Measurements from ENCODE around the gene TBC1D5. TPM values are rescaled to one million over a fixed set of nuclear protein-coding genes. Genes with fewer than 3 reads are reported as not detected.
A peak's percentile ranks its signal among the peaks of the same experiment; 100 is the strongest.

TBC1D5 gene
- total RNA-seq, 3 donors from 2014 or later, result 33.1 to 56.1 (median 44.1) TPM

DNA sequence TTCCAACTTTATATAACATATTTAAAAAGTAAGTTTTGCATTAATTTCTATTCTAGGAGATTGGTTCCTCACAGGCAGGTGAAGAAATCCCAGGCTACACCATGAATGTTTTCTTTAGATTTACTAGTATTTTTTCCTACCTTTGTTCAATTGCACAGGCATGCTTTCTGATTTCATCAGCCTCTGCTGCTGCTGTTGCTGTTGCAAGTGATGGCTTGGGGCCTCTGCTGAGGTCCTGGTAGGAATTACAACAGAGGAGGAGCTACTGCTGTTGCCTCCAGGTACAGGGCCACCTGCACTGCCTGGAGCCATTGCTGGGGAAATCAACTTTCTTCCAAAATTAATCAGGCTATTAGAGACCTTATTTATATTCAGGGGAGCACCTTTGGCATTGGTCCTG is 504.4 kb downstream of the TBC1D5 start:
- intact Hi-C loops (cut with DNase I, micrococcal nuclease), result no loop called here

DNA sequence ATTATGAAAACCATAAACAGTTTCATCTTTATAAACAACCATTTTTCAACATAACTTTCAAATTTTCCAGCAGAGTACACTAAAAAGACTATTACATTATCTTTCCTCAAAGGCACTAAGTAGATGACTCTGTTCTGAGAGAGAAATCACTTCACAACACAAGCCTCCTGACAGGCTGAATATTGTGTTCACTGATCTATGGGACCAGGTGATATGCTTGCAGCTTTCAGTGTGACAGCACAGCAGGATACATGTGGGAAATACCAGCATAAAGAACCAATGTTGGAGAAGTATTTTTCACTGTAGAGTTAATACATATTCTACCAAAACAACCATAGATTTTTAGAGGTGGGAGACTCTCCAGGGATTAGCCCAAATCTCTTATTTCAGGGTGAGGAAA is 507.1 kb downstream of the TBC1D5 start:
- TF ChIP-seq CTCF (IDR thresholded peaks at IDR 0.05), result no peak
- ATAC-seq, result no peak
- H3K4me3 ChIP-seq, result no peak overlapping the region

More for the DNA sequence above, 504.4 kb downstream of the TBC1D5 start:
- no peak for TF ChIP-seq CTCF (IDR thresholded peaks at IDR 0.05)
- DNase-seq (no peak), ATAC-seq (no peak)
- H3K4me3 ChIP-seq, result no peak overlapping the region
- no peaks in the 10 kb centered on the region for H3K4me1 ChIP-seq (ENCODE audit: low read depth)
- H3K36me3 ChIP-seq (ENCODE audit: low read depth), result no peaks in the 10 kb centered on the region
- H3K9me3 ChIP-seq, result no peaks in the 10 kb centered on the region

GRCh38 chr3:17234382-17234781 is 508.0 kb downstream of the TBC1D5 start:
- no peak for DNase-seq
- no peaks in the 10 kb centered on the region for H3K4me1 ChIP-seq (ENCODE audit: low read depth)
- no peaks in the 10 kb centered on the region for H3K36me3 ChIP-seq (ENCODE audit: low read depth)
- TF ChIP-seq CTCF (IDR thresholded peaks at IDR 0.05), result no peak
- H3K4me3 ChIP-seq, result no peak overlapping the region
- no peak for ATAC-seq
- H3K9me3 ChIP-seq, result no peaks in the 10 kb centered on the region
- intact Hi-C loops (cut with DNase I, micrococcal nuclease), result loop anchor here in 1 of 2 donors (5.0 kb wide), 1 partner anchor 632 kb away; no protein-coding TSS in a partner anchor

More for the DNA sequence above, 507.1 kb downstream of the TBC1D5 start:
- H3K36me3 ChIP-seq (ENCODE audit: low read depth), result no peaks in the 10 kb centered on the region
- intact Hi-C loops (cut with DNase I, micrococcal nuclease), result no loop called here
- H3K9me3 ChIP-seq, result no peaks in the 10 kb centered on the region
- no peaks in the 10 kb centered on the region for H3K4me1 ChIP-seq (ENCODE audit: low read depth)
- no peak for DNase-seq

- DNase-seq (peak in 1 of 3 donors; percentile 25), ATAC-seq (peak; percentile 85)
- no peaks in the 10 kb centered on the region for H3K9me3 ChIP-seq
- no peaks in the 10 kb centered on the region for H3K4me1 ChIP-seq (ENCODE audit: low read depth)
- TF ChIP-seq CTCF (IDR thresholded peaks at IDR 0.05), result peak; percentile 41
- H3K36me3 ChIP-seq (ENCODE audit: low read depth), result no peaks in the 10 kb centered on the region
- H3K4me3 ChIP-seq, result no peak overlapping the region
- intact Hi-C loops (cut with DNase I, micrococcal nuclease), result loop anchor here in 1 of 2 donors (5.0 kb wide), 1 partner anchor 631 kb away; no protein-coding TSS in a partner anchor
Measured at GRCh38 chr3:17233398-17233800, 509.0 kb downstream of the TBC1D5 start.

GRCh38 chr3:17232442-17232841 is 510.0 kb downstream of the TBC1D5 start:
- ATAC-seq (no peak), DNase-seq (no peak)
- Histone ChIP-seq H3K9me3 (no peaks in the 10 kb centered on the region), H3K36me3 (ENCODE audit: low read depth) (no peaks in the 10 kb centered on the region), H3K4me3 (no peak overlapping the region), H3K4me1 (ENCODE audit: low read depth) (no peaks in the 10 kb centered on the region)
- intact Hi-C loops (cut with DNase I, micrococcal nuclease), result loop anchor here in 1 of 2 donors (5.0 kb wide), 1 partner anchor 630 kb away; no protein-coding TSS in a partner anchor
- no peak for TF ChIP-seq CTCF (IDR thresholded peaks at IDR 0.05)

All from mucosa of descending colon (tissue), 3 donors.